VCaP (cell line): Measurements from ENCODE around the gene IL32.

Source experiments
- H3K27ac ChIP-seq: fragments of 450-650 bp; 2 replicates; pipeline ENCODE4 v1.5.1; 2017
- CTCF ChIP-seq: fragments of 450-650 bp; conservative IDR thresholded peaks from 2 replicates; pipeline ENCODE4 v1.5.1; 2017; ENCODE audit warnings: mild to moderate bottlenecking, moderate library complexity

Gene IL32

GRCh38 chr16:3038256-3038655, 27.2 kb upstream of the IL32 start:
- no peak for TF ChIP-seq CTCF
- no peak overlapping the region for H3K27ac ChIP-seq

- no peak overlapping the region for H3K27ac ChIP-seq
- no peak for TF ChIP-seq CTCF
Observed at GRCh38 chr16:3038896-3039295, 26.5 kb upstream of the IL32 start.

- TF ChIP-seq CTCF = no peak
- no peak overlapping the region for H3K27ac ChIP-seq
Observed at GRCh38 chr16:3042376-3042775, 23.1 kb upstream of the IL32 start.

GRCh38 chr16:3044708-3045107, 20.7 kb upstream of the IL32 start:
- peak overlapping the region; percentile 43; the same call in 1 of the 2 replicates for H3K27ac ChIP-seq
- TF ChIP-seq CTCF = no peak

GRCh38 chr16:3045758-3046640, 19.4 kb upstream of the IL32 start, which contains the start of gene MMP25:
Gene MMP25 (plus strand): TSS chr16:3046561. CDS start chr16:3046918, 357 bp downstream.
- H3K27ac ChIP-seq = peak within 1 kb of the TSS; percentile 43
- TF ChIP-seq CTCF = no peak

- no peak overlapping the region for H3K27ac ChIP-seq
- no peak for TF ChIP-seq CTCF
Observed at GRCh38 chr16:3046641-3047386, 18.6 kb upstream of the IL32 start.

GRCh38 chr16:3047387-3047720, 18.1 kb upstream of the IL32 start:
- H3K27ac ChIP-seq = no peak overlapping the region
- TF ChIP-seq CTCF = no peak
